Thymus (tissue), 11 donors: Measurements from ENCODE around the gene NRK. TPM values are rescaled to one million over a fixed set of nuclear protein-coding genes. Genes with fewer than 3 reads are reported as not detected.

ENCODE experiments used
- DNase-seq, 9 donors: peaks; one replicate each; pipeline ENCODE4 v3.0.0-alpha.2; 2013; ENCODE audit warnings: low spot score in 9 of 9, low read depth in 6 of 9, missing footprints in 1 of 9
- H3K27ac ChIP-seq, 2 donors: one replicate each; pipeline ENCODE4 v1.5.1; 2013; ENCODE audit warnings: control low read depth in 1 of 2, low read depth in 1 of 2, low read length in 1 of 2, mild to moderate bottlenecking in 1 of 2, moderate library complexity in 1 of 2
- H3K27me3 ChIP-seq, 2 donors: one replicate each; pipeline ENCODE4 v1.5.1; 2013; ENCODE audit warnings: low read length in 1 of 2; ENCODE audit not compliant: control insufficient read depth in 2 of 2, insufficient read depth in 1 of 2
- H3K36me3 ChIP-seq, 2 donors: one replicate each; pipeline ENCODE4 v1.5.1; 2013; ENCODE audit warnings: low read length in 1 of 2, mild to moderate bottlenecking in 1 of 2, moderate library complexity in 1 of 2; ENCODE audit not compliant: control insufficient read depth in 2 of 2, insufficient read depth in 2 of 2
- H3K4me1 ChIP-seq, 2 donors: one replicate each; pipeline ENCODE4 v1.5.1; 2013; ENCODE audit warnings: low read length in 2 of 2; ENCODE audit not compliant: control insufficient read depth in 2 of 2, insufficient read depth in 2 of 2
- H3K4me3 ChIP-seq, 2 donors: one replicate each; pipeline ENCODE4 v1.5.1; 2013; ENCODE audit warnings: low read length in 2 of 2, control low read depth in 1 of 2, mild to moderate bottlenecking in 1 of 2
- H3K9me3 ChIP-seq, 2 donors: one replicate each; pipeline ENCODE4 v1.5.1; 2013; ENCODE audit warnings: low read length in 1 of 2, mild to moderate bottlenecking in 1 of 2; ENCODE audit not compliant: control insufficient read depth in 2 of 2, insufficient read depth in 1 of 2
- WGBS: extraction: QIAGEN DNeasy Blood & Tissue Kit; methylation state at CpG from one replicate; pipeline ENCODE4 v1.1.7; 2013; 5-methylcytosine and 5-hydroxymethylcytosine counted together
- polyA plus RNA-seq: library from polyadenylated mRNA; stranded (reverse); fragments of 200-250 nt; gene quantifications from one replicate; pipeline ENCODE4 v1.2.3, GENCODE V29; 2013
- total RNA-seq: library from RNA; stranded (reverse); fragments of 120-200 nt; gene quantifications from one replicate; pipeline ENCODE4 v1.2.4, GENCODE V29; 2013
- donor health status: healthy.

NRK gene
- total and polyA plus RNA-seq, 2 donors, result 0.09 to 2.6 TPM

DNA sequence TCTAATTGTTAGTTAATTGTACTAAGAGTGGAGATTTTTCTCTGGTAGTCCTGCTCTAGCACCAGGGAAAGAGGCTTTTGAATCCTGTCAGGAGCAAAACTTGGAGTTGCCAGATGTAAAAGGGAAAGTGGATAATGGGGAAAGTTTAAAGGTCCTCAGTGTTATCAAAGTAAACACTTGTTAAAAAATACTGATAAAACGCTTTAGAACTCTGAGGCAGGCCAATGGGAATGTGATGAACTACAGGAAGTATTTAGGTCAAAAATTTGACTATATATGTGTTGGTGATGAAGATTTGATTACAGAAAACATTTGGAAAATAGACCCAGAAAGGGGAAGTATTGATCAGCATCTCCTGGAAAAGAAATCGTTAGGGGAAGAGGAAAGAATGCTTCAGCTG is 183.3 kb downstream of the NRK start:
- Histone ChIP-seq H3K36me3 (no peaks in the 10 kb centered on the region), H3K9me3 (no peaks in the 10 kb centered on the region), H3K27me3 (no peaks in the 10 kb centered on the region), H3K4me1 (no peaks in the 10 kb centered on the region), H3K4me3 (no peak overlapping the region), H3K27ac (no peak overlapping the region)
- 70% methylated on average over 2 of the region's 2 CpGs for WGBS
- DNase-seq, result no peak

- Histone ChIP-seq H3K9me3 (peaks cover 0 to 3% of the 10 kb centered on the region in 2 donors), H3K4me3 (no peak overlapping the region), H3K27ac (no peak overlapping the region), H3K4me1 (no peaks in the 10 kb centered on the region), H3K27me3 (no peaks in the 10 kb centered on the region), H3K36me3 (no peaks in the 10 kb centered on the region)
- DNase-seq, result no peak
- 42% methylated on average over 1 of the region's 1 CpG for WGBS
Measured at GRCh38 chrX:106007815-106008214, 185.5 kb downstream of the NRK start.

Other genes starting within 250 kb of the NRK start
- gene SERPINA7, start 216.2 kb downstream of the NRK start, total RNA-seq, result 0.05 TPM
- gene SERPINA7, start 216.2 kb downstream of the NRK start, polyA plus RNA-seq, result 0.02 TPM